GM19438 (cell line): ENCODE measurements around the gene ZNF606.

ENCODE experiments used
- ATAC-seq: cut with Tn5 transposase; IDR thresholded peaks from one replicate; pipeline ENCODE4 v1.9.1; 2021; ENCODE audit warnings: low read depth; ENCODE audit not compliant: unreplicated experiment

The ZNF606 gene

DNA sequence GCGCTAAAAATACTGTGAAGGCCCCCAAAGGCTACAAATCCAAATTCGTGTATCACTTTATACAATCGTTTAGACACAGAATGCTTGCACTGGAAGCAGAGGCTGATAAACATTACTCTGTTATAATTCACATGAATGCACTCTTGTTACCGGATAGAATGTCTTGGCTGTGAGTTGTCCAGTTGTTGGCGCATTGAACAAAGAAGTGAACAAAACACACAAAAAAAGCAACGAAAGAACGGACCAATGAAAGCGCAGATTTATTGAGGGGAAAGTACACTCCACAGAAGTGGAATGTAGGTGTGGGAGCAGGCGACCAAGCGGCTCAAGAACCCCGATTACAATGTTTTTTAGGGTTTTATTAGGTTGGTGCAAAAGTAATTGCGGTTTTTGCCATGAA, 66.9 kb downstream of the ZNF606 start:
- ATAC-seq, result no peak

DNA sequence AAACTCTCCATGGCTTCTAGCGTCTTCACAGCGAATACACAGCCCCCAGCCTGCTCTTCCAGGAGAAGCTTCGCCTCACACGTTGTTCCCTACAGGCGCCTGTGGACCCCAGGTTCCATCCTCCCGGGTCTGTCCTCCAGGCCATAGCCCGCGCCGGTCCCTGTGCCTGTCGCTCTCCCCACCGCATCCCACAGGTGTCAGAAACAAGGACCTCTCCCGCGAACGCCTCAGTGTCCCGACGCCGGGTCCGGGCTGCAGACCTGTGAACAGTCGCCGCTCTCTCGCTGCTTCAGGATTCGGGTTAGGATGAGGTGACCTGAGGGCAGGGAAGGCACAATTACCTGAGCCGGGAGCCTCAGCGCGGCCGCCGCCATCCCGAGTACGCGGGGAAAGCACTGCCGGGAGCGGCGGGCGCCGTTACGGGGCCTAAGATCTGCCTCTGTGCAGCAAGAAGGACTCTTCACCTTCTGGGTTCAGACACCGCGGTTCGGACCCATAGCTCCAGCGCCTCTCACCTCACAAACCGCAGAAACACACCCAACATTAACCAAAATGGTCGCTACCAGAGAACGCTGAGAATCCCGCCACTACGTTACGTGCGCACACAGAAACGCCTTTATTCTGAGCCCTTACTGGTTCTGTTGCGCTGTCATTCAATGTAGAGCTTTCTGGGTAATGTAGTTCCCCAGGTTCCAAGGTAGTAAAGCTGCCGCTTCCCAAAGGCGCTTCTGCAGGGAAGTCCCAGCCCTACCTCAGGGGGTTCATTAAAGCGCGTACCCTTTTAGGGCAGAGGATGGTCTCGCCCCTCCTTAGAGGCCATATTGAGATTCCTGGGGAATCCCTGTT, 67.6 kb downstream of the ZNF606 start, which contains the start of gene ZNF418:
Gene ZNF418, minus strand, starts transcription at position 583 of the 846 bp plus-strand sequence. CDS start 1,580 bp downstream, outside the sequence.
- ATAC-seq, result peak; percentile 90

DNA sequence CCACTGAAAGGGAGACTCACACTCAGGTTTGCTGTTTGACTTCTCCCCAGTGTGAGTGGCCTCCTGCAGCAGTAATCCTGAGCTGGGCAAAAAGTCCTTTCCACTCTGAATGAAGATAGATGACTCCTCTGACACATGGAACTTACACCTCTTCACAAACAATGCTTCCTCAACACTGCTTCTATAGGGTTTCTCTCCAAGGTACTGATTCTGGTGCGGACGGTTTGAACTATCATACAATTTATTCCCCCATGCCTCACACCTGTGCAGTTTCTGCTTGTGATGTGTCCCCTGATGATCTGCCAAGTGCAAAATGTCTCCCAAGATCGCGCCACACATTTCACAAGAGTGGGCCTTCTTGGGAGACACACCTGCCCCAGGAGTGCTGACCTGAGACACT, 75.0 kb downstream of the ZNF606 start:
- no peak for ATAC-seq
